ENCODE results near the gene CRB1.

The CRB1 gene

GRCh38 chr1:197234581-197234980 lies 33.5 kb upstream of the CRB1 start:
- in situ Hi-C loops (cut with HindIII; ENCODE audit: low pct_ligation_motif_present, low sequenced_read_pairs) = no loop called here
- no peak for DNase-seq
- H3K36me3 ChIP-seq (replicated peaks) = no peaks in the 10 kb centered on the region

DNA sequence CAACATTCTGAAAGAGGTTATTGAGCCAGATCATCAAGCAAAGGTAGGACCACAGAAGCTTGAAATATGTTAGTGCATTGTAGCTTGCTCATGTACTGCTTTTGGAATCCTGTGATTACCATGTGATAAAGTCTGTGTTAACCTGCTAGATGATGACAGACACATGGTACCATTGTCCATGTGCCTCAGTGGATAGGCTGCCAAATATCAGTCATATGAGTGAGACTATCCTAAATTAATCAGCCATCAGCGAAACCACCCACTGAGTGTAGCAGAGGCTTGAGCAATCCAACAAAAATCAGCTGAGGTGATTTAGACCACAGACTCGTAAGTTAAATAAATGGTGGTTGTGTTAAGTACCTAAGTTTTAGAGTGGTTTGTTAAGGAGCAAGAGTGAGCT lies 32.7 kb upstream of the CRB1 start:
- no peaks in the 10 kb centered on the region for H3K36me3 ChIP-seq (replicated peaks)
- no peak overlapping the region for H3K27ac ChIP-seq
- H3K4me3 ChIP-seq (ENCODE audit: low read depth, low read length) = no peak overlapping the region
- no peak for DNase-seq
- H3K27me3 ChIP-seq (replicated peaks) = no peaks in the 10 kb centered on the region
- TF ChIP-seq, protein P1, sequence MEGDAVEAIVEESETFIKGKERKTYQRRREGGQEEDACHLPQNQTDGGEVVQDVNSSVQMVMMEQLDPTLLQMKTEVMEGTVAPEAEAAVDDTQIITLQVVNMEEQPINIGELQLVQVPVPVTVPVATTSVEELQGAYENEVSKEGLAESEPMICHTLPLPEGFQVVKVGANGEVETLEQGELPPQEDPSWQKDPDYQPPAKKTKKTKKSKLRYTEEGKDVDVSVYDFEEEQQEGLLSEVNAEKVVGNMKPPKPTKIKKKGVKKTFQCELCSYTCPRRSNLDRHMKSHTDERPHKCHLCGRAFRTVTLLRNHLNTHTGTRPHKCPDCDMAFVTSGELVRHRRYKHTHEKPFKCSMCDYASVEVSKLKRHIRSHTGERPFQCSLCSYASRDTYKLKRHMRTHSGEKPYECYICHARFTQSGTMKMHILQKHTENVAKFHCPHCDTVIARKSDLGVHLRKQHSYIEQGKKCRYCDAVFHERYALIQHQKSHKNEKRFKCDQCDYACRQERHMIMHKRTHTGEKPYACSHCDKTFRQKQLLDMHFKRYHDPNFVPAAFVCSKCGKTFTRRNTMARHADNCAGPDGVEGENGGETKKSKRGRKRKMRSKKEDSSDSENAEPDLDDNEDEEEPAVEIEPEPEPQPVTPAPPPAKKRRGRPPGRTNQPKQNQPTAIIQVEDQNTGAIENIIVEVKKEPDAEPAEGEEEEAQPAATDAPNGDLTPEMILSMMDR (IDR thresholded peaks at IDR 0.05; ENCODE audit: low read depth, low read length, missing control alignments) = no peak
- in situ Hi-C loops (cut with HindIII; ENCODE audit: low pct_ligation_motif_present, low sequenced_read_pairs) = no loop called here

More at GRCh38 chr1:197234581-197234980, 33.5 kb upstream of the CRB1 start:
- Histone ChIP-seq H3K4me3 (ENCODE audit: low read depth, low read length) (no peak overlapping the region), H3K27me3 (replicated peaks) (no peaks in the 10 kb centered on the region), H3K27ac (no peak overlapping the region)
- TF ChIP-seq, protein P1 (IDR thresholded peaks at IDR 0.05; ENCODE audit: low read depth, low read length, missing control alignments) = no peak

GRCh38 chr1:197247465-197247864 lies 20.6 kb upstream of the CRB1 start:
- DNase-seq = no peak
- Histone ChIP-seq H3K27me3 (replicated peaks) (no peaks in the 10 kb centered on the region), H3K27ac (no peak overlapping the region), H3K4me3 (ENCODE audit: low read depth, low read length) (no peak overlapping the region), H3K36me3 (replicated peaks) (no peaks in the 10 kb centered on the region)
- in situ Hi-C loops (cut with HindIII; ENCODE audit: low pct_ligation_motif_present, low sequenced_read_pairs) = no loop called here
- TF ChIP-seq, protein P1 (IDR thresholded peaks at IDR 0.05; ENCODE audit: low read depth, low read length, missing control alignments) = no peak

- no peaks in the 10 kb centered on the region for H3K27me3 ChIP-seq (replicated peaks)
- no peak overlapping the region for H3K27ac ChIP-seq
- no peaks in the 10 kb centered on the region for H3K36me3 ChIP-seq (replicated peaks)
- TF ChIP-seq, protein P1 (IDR thresholded peaks at IDR 0.05; ENCODE audit: low read depth, low read length, missing control alignments) = no peak
- H3K4me3 ChIP-seq (ENCODE audit: low read depth, low read length) = no peak overlapping the region
- in situ Hi-C loops (cut with HindIII; ENCODE audit: low pct_ligation_motif_present, low sequenced_read_pairs) = no loop called here
- no peak for DNase-seq
Measured at GRCh38 chr1:197249324-197249723, 18.7 kb upstream of the CRB1 start.

- H3K27me3 ChIP-seq (replicated peaks) = no peaks in the 10 kb centered on the region
- H3K4me3 ChIP-seq (ENCODE audit: low read depth, low read length) = no peak overlapping the region
- no peaks in the 10 kb centered on the region for H3K36me3 ChIP-seq (replicated peaks)
- no peak overlapping the region for H3K27ac ChIP-seq
- no peak for DNase-seq
- TF ChIP-seq, protein P1 (IDR thresholded peaks at IDR 0.05; ENCODE audit: low read depth, low read length, missing control alignments) = no peak
- in situ Hi-C loops (cut with HindIII; ENCODE audit: low pct_ligation_motif_present, low sequenced_read_pairs) = no loop called here
Measured at GRCh38 chr1:197250616-197251015, 17.4 kb upstream of the CRB1 start.

DNA sequence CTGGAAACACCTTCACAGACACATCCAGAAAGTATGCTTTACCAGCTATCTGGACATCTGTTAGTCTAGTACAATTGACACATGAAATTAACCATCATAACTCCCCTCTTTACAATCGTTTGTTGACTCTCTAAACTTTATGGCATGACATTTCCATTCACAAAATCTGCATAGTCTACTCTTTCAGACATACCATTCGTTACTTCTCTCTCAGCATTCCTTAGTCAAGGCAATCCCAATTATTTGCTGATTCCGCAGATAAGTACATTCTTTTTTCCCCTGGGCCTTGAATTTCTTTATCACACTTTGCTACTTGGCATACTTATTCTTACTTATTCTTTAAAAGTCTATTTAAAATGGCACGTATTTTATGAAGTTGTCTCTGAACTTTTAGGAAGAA lies 15.1 kb upstream of the CRB1 start:
- no peaks in the 10 kb centered on the region for H3K36me3 ChIP-seq (replicated peaks)
- H3K27me3 ChIP-seq (replicated peaks) = no peaks in the 10 kb centered on the region
- in situ Hi-C loops (cut with HindIII; ENCODE audit: low pct_ligation_motif_present, low sequenced_read_pairs) = no loop called here
- H3K27ac ChIP-seq = no peak overlapping the region
- DNase-seq = no peak
- no peak overlapping the region for H3K4me3 ChIP-seq (ENCODE audit: low read depth, low read length)
- TF ChIP-seq, protein P1 (IDR thresholded peaks at IDR 0.05; ENCODE audit: low read depth, low read length, missing control alignments) = no peak

Data from brain microvascular endothelial cell (primary cell).